AG09309 (cell line): ENCODE results near the gene PCDH9.

Source experiments
- DNase-seq: peaks from one replicate; pipeline ENCODE4 v3.0.0-alpha.2; 2010; ENCODE audit warnings: low read depth
- H3K4me3 ChIP-seq: 2 replicates; pipeline ENCODE4 v1.5.1; 2011; ENCODE audit warnings: mild to moderate bottlenecking, low read depth, low read length, moderate library complexity; ENCODE audit not compliant: control insufficient read depth
- CTCF ChIP-seq: IDR thresholded peaks from 2 replicates; pipeline ENCODE4 v1.5.1; 2011; ENCODE audit warnings: mild to moderate bottlenecking, low read depth, low read length, inconsistent platforms; ENCODE audit not compliant: insufficient read depth, control insufficient read depth; ENCODE audit errors: missing control alignments

PCDH9 gene

GRCh38 chr13:66661336-66661735, 568.8 kb downstream of the PCDH9 start:
- no peak for TF ChIP-seq CTCF
- no peak overlapping the region for H3K4me3 ChIP-seq
- DNase-seq: no peak

GRCh38 chr13:66660468-66660813, 569.7 kb downstream of the PCDH9 start:
- TF ChIP-seq CTCF: no peak
- no peak for DNase-seq
- H3K4me3 ChIP-seq: no peak overlapping the region

DNA sequence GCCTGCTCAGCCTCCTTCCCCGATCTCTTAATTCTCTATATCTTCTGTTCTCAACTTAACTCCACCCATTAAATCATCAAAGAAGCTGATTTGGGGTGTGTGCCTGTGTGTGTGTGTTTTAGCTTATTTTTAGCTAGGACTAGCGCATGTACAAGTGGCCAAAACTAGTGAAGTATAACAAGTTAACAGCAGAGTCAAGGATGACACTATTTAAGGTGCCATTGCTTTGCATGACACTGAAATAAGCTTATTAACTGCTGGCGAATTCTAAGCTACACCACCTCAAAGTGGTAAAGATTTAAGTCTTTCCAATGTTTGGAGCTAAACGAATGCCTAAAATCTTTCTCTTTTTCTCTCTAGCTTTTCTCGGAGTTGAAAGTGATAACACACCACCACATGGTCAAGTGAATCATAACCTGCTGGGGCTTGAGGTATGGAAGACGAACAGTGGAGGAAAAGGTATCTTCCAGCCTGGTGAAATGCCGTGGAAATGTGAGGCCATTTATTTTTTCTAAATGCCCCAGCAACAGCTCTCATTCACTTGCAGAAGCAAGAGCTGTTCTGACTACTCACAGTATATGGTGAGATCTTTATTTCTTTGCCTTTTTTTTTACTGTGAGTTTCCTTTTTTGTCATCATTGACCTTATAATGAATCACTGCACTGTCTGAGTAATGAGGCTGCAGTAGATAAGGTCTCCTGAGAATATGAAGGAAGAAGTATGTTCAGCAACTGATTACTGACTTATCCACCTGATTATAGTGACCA, 570.3 kb downstream of the PCDH9 start:
- no peak for DNase-seq
- no peak for TF ChIP-seq CTCF
- H3K4me3 ChIP-seq: no peak overlapping the region

DNA sequence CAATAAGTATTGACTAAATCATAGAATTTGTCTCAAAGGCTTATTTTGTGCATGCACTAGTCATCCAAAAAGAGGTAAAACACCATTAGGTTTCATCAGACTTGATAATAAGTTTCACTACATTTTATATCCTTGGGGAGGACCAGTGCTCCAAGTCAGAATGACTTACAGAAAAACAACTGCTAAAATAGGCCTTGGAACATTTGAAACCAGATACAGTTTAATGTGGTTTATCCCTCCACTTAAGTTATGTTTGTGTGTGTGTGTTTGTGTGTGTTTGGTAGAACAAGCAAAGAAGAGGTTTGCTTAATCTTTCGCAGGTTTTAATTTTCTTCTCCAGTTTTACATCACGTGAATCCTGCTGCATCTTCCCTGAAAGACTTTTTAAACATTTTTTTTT, 570.9 kb downstream of the PCDH9 start:
- no peak for DNase-seq
- H3K4me3 ChIP-seq: no peak overlapping the region
- TF ChIP-seq CTCF: no peak

DNA sequence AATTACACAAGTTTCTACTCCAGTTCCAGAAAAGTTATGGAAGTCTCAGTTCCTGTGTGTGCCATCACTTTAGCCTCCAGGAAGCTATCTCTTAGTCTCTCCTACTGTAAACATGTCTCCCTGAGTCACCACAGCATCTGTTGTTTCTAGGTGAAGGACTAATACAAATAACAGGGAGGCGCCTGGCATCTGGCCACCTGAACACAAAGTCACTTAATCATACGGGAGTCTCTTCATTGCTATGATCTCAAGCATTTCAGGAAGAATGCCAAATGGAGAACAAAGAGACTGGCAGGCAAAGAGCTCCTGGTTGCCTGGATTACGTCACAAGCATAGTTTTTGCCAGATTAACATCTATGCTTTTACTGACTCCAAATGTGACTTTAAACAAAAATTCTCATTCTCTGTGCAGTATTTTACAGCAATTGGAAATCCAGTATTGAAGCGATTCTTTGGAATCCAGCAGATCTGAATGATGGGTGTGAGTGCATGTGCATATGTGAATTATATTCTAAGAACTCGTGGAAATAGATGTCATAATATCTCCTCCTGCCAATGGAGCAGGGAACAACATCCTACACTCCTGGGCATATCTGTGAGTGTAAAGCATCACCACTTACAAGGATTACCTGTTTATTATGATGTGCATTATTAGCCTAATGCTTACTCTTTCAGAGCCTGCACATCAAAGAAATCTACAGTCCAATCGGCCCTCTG, 572.8 kb downstream of the PCDH9 start:
- H3K4me3 ChIP-seq: no peak overlapping the region
- peak; percentile 63 for DNase-seq
- no peak for TF ChIP-seq CTCF

GRCh38 chr13:66655847-66656454, 574.2 kb downstream of the PCDH9 start:
- DNase-seq: no peak

More at GRCh38 chr13:66655847-66656454, 574.2 kb downstream of the PCDH9 start:
- H3K4me3 ChIP-seq: no peak overlapping the region
- no peak for TF ChIP-seq CTCF
